CD4-positive, alpha-beta T cell (primary cell): Measurements from ENCODE around the gene ADCY10. TPM values are rescaled to one million over a fixed set of nuclear protein-coding genes. Genes with fewer than 3 reads are reported as not detected.

Experiments used
- ATAC-seq: fragments of 200-7000 bp; cut with Tn5 transposase; one replicate; pipeline ENCODE4 v1.10.0; 2022; ENCODE audit warnings: mild to moderate bottlenecking; ENCODE audit not compliant: poor library complexity
- CTCF ChIA-PET: fragments of 350-600 bp; sonication (Branson Sonifier 250); formaldehyde crosslinking; loops from one replicate; lab custom pipeline; 2021; ENCODE audit warnings: antibody characterized with exemption, inconsistent platforms; lab: Charles Lee
- POLR2A ChIA-PET: fragments of 350-600 bp; sonication (Branson Sonifier 250); formaldehyde crosslinking; loops from one replicate; lab custom pipeline; 2021; ENCODE audit warnings: antibody characterized with exemption, inconsistent platforms; lab: Charles Lee
- DNase-seq, 14 experiments: peaks; one replicate each; pipeline ENCODE4 v3.0.0-alpha.2; 2013 to 2020; ENCODE audit warnings: mixed read lengths in 2 of 14
- H3K27ac ChIP-seq, 2 donors: one replicate each; pipeline versions ENCODE4 v1.5.1 to v1.7.0; 2013; ENCODE audit warnings: low read length in 2 of 2, low read depth in 1 of 2, mild to moderate bottlenecking in 1 of 2
- H3K27me3 ChIP-seq, 2 experiments: 1 replicate in 1 of 2; 2 replicates in 1 of 2; pipeline versions ENCODE4 v1.6.1 to v1.7.0; 2013; ENCODE audit warnings: low read length in 2 of 2, control low read depth in 1 of 2, mild to moderate bottlenecking in 1 of 2, moderate library complexity in 1 of 2; ENCODE audit not compliant: insufficient read depth in 2 of 2, control insufficient read depth in 1 of 2
- H3K36me3 ChIP-seq: one replicate; pipeline ENCODE4 v1.6.1; 2013; ENCODE audit warnings: low read length, control low read depth; ENCODE audit not compliant: insufficient read depth
- H3K4me1 ChIP-seq: one replicate; pipeline ENCODE4 v1.6.1; 2013; ENCODE audit warnings: low read length, control low read depth; ENCODE audit not compliant: insufficient read depth
- H3K4me3 ChIP-seq: one replicate; pipeline ENCODE4 v1.5.1; 2013; ENCODE audit warnings: mild to moderate bottlenecking, low read length, moderate library complexity
- H3K9me3 ChIP-seq, 2 experiments: 1 replicate in 1 of 2; 2 replicates in 1 of 2; pipeline versions ENCODE4 v1.6.1 to v1.7.0; 2013; ENCODE audit warnings: low read length in 2 of 2, mild to moderate bottlenecking in 2 of 2, control low read depth in 1 of 2, moderate library complexity in 1 of 2; ENCODE audit not compliant: control insufficient read depth in 1 of 2, insufficient read depth in 1 of 2
- H3K27ac Mint-ChIP-seq: one replicate; pipeline ENCODE4 v1.8.0; 2020; ENCODE audit warnings: mixed read lengths
- H3K27me3 Mint-ChIP-seq: one replicate; pipeline ENCODE4 v1.8.0; 2021; ENCODE audit warnings: mixed read lengths
- H3K36me3 Mint-ChIP-seq: one replicate; pipeline ENCODE4 v1.8.0; 2021; ENCODE audit warnings: low read depth, mixed read lengths
- H3K4me1 Mint-ChIP-seq: one replicate; pipeline ENCODE4 v1.8.0; 2021; ENCODE audit warnings: low read depth, mixed read lengths
- H3K4me3 Mint-ChIP-seq: one replicate; pipeline ENCODE4 v1.8.0; 2020; ENCODE audit warnings: mild to moderate bottlenecking, mixed read lengths
- H3K9me3 Mint-ChIP-seq: one replicate; pipeline ENCODE4 v1.8.0; 2020; ENCODE audit warnings: mixed read lengths
- CTCF ChIP-seq: fragments of 200-600 bp; IDR thresholded peaks from one replicate; pipeline ENCODE4 v1.8.0; 2022; ENCODE audit warnings: antibody characterized with exemption, mild to moderate bottlenecking
- intact Hi-C, 2 experiments: fragments of 100-400 bp; cut with DNase I in 1 of 2; cut with micrococcal nuclease in 1 of 2; formaldehyde crosslinking; loops; one replicate each; pipeline versions ENCODE4 v1.15.1 to v1.9.0; 2023 to 2025; cut with DNase I, micrococcal nuclease
- total RNA-seq, 174 experiments: library from RNA in 2 of 174; stranded (reverse) in 2 of 174; gene quantifications; one replicate each; pipeline ENCODE4 v1.2.3 and lab custom pipeline; 2021 to 2026

ADCY10 gene
- total RNA-seq, 2 experiments from 2014 or later = 0.11 to 0.52 TPM

GRCh38 chr1:167825419-167826079 is 88.4 kb downstream of the ADCY10 start:
- intact Hi-C loops = no loop called here
- peaks cover 8% of the 10 kb centered on the region for H3K4me1 Mint-ChIP-seq
- peaks cover 0 to 9% of the 10 kb centered on the region in 2 experiments for H3K27me3 ChIP-seq
- ChIA-PET CTCF (no interaction called here), POLR2A (no interaction called here)
- TF ChIP-seq CTCF = no peak
- no peak overlapping the region for H3K4me3 ChIP-seq
- H3K9me3 ChIP-seq = no peaks in the 10 kb centered on the region
- no peak overlapping the region for H3K27ac Mint-ChIP-seq
- no peaks in the 10 kb centered on the region for H3K9me3 Mint-ChIP-seq
- H3K36me3 ChIP-seq = no peaks in the 10 kb centered on the region
- H3K27ac ChIP-seq = no peak overlapping the region
- H3K36me3 Mint-ChIP-seq = no peaks in the 10 kb centered on the region
- no peak overlapping the region for H3K4me3 Mint-ChIP-seq
- peaks cover 4% of the 10 kb centered on the region for H3K4me1 ChIP-seq
- ATAC-seq = no peak
- peaks cover 17% of the 10 kb centered on the region for H3K27me3 Mint-ChIP-seq
- no peak for DNase-seq

DNA sequence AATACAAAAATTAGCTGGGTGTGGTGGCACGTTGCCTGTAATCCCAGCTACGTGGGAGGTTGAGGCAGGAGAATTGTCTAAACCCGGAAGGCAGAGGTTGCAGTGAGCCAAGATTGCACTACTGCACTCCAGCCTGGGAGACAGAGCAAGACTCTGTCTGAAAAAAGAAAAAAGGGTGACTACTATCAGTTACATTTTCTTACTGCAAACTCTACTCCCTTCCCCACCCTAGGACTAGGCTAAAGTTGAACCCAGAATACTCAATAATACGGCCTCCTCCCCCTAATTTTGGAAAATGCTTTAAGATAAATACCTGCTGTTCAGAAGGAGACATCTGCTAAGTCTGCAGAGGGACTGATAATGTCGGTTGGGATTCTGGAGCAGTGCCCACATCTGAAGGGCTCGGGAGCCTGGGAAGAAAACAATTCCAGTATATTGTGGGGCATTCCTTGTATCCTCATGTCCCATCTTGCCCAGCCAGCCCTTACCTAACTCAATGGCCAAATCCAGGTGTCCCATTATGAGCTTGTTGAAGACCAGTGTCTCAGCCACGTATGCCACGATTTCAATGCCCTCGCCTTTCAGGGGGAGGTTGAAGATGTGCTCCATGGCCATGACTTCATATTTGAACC is 89.7 kb downstream of the ADCY10 start:
- Histone ChIP-seq H3K27me3 (peaks cover 0 to 15% of the 10 kb centered on the region in 2 experiments), H3K4me1 (peaks cover 11% of the 10 kb centered on the region), H3K4me3 (no peak overlapping the region), H3K9me3 (no peaks in the 10 kb centered on the region), H3K27ac (no peak overlapping the region), H3K36me3 (no peaks in the 10 kb centered on the region)
- Mint-ChIP-seq H3K4me3 (no peak overlapping the region), H3K27ac (no peak overlapping the region), H3K36me3 (no peaks in the 10 kb centered on the region), H3K4me1 (peaks cover 8% of the 10 kb centered on the region), H3K27me3 (peaks cover 22% of the 10 kb centered on the region), H3K9me3 (no peaks in the 10 kb centered on the region)
- intact Hi-C loops = no loop called here
- no peak for TF ChIP-seq CTCF
- ChIA-PET POLR2A (no interaction called here), CTCF (no interaction called here)
- DNase-seq (no peak), ATAC-seq (no peak)

DNA sequence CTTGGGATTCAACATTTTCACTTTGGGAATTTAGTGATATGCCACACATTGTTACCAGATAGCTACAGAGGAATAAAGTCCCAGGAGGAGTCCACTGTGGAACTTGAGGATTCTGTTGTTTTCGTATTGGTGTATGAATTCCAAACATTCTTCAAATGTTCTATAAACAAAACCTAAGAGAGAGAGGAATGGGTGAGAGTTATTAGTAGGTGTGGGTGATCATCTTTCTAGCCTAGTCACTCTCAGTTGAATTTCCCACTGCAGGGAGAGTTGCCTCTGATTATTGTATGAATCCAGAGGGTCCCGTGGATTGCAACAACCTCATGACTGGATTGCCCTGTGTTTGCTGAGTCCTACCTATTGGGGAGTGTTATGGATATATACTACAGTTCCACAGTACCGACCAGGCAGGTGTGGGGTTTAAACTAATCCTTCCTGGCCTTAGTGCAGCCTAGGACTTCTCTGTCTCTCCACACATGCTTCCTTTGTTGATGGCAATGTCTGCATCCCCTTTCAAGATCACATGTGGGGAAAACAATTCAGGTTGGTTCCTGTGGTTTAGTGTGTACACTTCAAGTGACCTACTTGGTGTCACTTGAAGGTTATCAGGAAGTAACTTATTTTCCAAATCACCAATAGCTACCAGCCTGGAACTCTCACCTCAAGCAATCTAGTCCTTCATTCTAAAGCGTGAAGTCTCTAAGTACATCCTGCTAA is 91.8 kb downstream of the ADCY10 start:
- no peaks in the 10 kb centered on the region for H3K9me3 Mint-ChIP-seq
- ATAC-seq (no peak), DNase-seq (peak in 1 of 14 experiments; percentile 12)
- ChIA-PET POLR2A (no interaction called here), CTCF (no interaction called here)
- no peak overlapping the region for H3K27ac Mint-ChIP-seq
- Histone ChIP-seq H3K36me3 (no peaks in the 10 kb centered on the region), H3K4me1 (peaks cover 11% of the 10 kb centered on the region), H3K27me3 (peaks cover 0 to 15% of the 10 kb centered on the region in 2 experiments), H3K27ac (no peak overlapping the region), H3K9me3 (no peaks in the 10 kb centered on the region), H3K4me3 (no peak overlapping the region)
- H3K4me1 Mint-ChIP-seq = peaks cover 8% of the 10 kb centered on the region
- TF ChIP-seq CTCF = no peak
- intact Hi-C loops = no loop called here
- H3K36me3 Mint-ChIP-seq = no peaks in the 10 kb centered on the region
- peaks cover 22% of the 10 kb centered on the region for H3K27me3 Mint-ChIP-seq
- no peak overlapping the region for H3K4me3 Mint-ChIP-seq
